Astrocyte (in vitro differentiated cells and primary cell): ENCODE results near the gene TRAF3IP1.

Experiments used
- EZH2 ChIP-seq: IDR thresholded peaks from 2 replicates; pipeline ENCODE4 v1.6.1; 2012; ENCODE audit warnings: mild to moderate bottlenecking, low read length, inconsistent platforms; ENCODE audit not compliant: insufficient read depth
- TF ChIP-seq, protein P1 (sequence below): IDR thresholded peaks from 2 replicates; pipeline ENCODE4 v1.5.1; 2011; ENCODE audit warnings: low read depth, mild to moderate bottlenecking, inconsistent platforms, low read length, moderate library complexity; ENCODE audit not compliant: insufficient read depth

DNA sequence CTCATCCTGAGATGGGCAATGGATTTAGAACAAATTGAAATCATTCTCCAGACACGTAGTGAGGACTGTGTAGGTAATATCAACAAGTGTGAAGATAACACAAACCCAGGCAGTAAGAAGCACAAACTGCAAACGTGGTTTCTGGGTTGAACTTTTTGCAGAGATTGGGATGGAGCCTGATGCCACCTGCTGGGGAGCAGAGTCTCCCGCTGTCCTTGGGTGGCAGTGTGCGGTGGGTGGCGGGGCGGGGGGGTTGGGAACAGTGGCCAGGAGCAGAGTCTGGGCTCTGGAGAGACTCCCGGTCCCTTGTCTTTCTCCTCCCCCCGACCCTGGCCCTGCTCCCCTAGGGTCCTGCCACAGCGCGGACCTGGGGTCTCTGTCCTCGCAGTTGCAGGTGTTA lies 19.5 kb downstream of the TRAF3IP1 start:
- TF ChIP-seq, protein P1, sequence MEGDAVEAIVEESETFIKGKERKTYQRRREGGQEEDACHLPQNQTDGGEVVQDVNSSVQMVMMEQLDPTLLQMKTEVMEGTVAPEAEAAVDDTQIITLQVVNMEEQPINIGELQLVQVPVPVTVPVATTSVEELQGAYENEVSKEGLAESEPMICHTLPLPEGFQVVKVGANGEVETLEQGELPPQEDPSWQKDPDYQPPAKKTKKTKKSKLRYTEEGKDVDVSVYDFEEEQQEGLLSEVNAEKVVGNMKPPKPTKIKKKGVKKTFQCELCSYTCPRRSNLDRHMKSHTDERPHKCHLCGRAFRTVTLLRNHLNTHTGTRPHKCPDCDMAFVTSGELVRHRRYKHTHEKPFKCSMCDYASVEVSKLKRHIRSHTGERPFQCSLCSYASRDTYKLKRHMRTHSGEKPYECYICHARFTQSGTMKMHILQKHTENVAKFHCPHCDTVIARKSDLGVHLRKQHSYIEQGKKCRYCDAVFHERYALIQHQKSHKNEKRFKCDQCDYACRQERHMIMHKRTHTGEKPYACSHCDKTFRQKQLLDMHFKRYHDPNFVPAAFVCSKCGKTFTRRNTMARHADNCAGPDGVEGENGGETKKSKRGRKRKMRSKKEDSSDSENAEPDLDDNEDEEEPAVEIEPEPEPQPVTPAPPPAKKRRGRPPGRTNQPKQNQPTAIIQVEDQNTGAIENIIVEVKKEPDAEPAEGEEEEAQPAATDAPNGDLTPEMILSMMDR = no peak
- TF ChIP-seq EZH2 = no peak
